Testis (tissue), 3 donors: ENCODE measurements around the gene CYP4F12. TPM values are rescaled to one million over a fixed set of nuclear protein-coding genes. Genes with fewer than 3 reads are reported as not detected.

Experiments
- DNase-seq: peaks from one replicate; pipeline ENCODE4 v3.0.0-alpha.2; 2019
- H3K27ac ChIP-seq, 2 donors: fragments of 200-600 bp; sonication (generic); one replicate each; pipeline ENCODE4 v1.5.1; 2019
- H3K27me3 ChIP-seq: fragments of 200-600 bp; sonication (generic); one replicate; pipeline ENCODE4 v1.5.1; 2019
- H3K36me3 ChIP-seq: fragments of 200-600 bp; sonication (generic); one replicate; pipeline ENCODE4 v1.5.1; 2017; ENCODE audit warnings: low read depth; ENCODE audit errors: missing control alignments
- H3K4me1 ChIP-seq: fragments of 200-600 bp; sonication (generic); one replicate; pipeline ENCODE4 v1.5.1; 2019
- H3K4me3 ChIP-seq, 2 donors: fragments of 200-600 bp; sonication (generic); one replicate each; pipeline ENCODE4 v1.5.1; 2017 to 2019
- H3K9me3 ChIP-seq: fragments of 200-600 bp; sonication (generic); one replicate; pipeline ENCODE4 v1.5.1; 2017
- CTCF ChIP-seq, 3 experiments: fragments of 450-650 bp in 2 of 3; fragments of 200-600 bp in 1 of 3; sonication (generic) in 1 of 3; IDR thresholded peaks; one replicate each; pipeline ENCODE4 v1.5.1; 2016 to 2019; ENCODE audit warnings: antibody characterized with exemption in 3 of 3, mild to moderate bottlenecking in 2 of 3, moderate library complexity in 1 of 3
- POLR2A ChIP-seq: fragments of 450-650 bp; IDR thresholded peaks from one replicate; pipeline ENCODE4 v1.6.1; 2017; ENCODE audit warnings: antibody characterized with exemption, mild to moderate bottlenecking, moderate library complexity
- WGBS, 2 donors: methylation state at CpG; one replicate each; pipeline ENCODE4 v1.1.5; 2018; 5-methylcytosine and 5-hydroxymethylcytosine counted together
- intact Hi-C: fragments of 100-400 bp; cut with DNase I; formaldehyde crosslinking; loops from one replicate; pipeline ENCODE4 v1.15.1; 2023; ENCODE audit warnings: low total_unique reads
- polyA plus RNA-seq: library from polyadenylated mRNA; stranded (reverse); fragments of 350-450 nt; fragmentation: Illumina TruSeq; extraction: RNeasy Lipid Tissue Mini Kit (QIAGEN cat#74804); gene quantifications from one replicate; pipeline ENCODE4 v1.2.3, GENCODE V29; 2014; ENCODE audit warnings: low read depth, low replicate concordance; ENCODE audit not compliant: insufficient read depth
- total RNA-seq, 2 donors: library from RNA; depleted of rRNA; stranded (reverse); fragments of >200 nt; gene quantifications; one replicate each; pipeline ENCODE4 v1.2.3, GENCODE V29; 2016

CYP4F12 gene
- total and polyA plus RNA-seq, 3 donors from 2014 or later: 1.2 to 7.2 (median 4.2) TPM

GRCh38 chr19:15631817-15632216, 41.1 kb upstream of the CYP4F12 start:
- Histone ChIP-seq H3K4me3 (no peak overlapping the region), H3K27ac (no peak overlapping the region), H3K36me3 (no peaks in the 10 kb centered on the region), H3K4me1 (no peaks in the 10 kb centered on the region), H3K9me3 (no peaks in the 10 kb centered on the region), H3K27me3 (no peaks in the 10 kb centered on the region)
- no peak for TF ChIP-seq POLR2A
- peak in 1 of 3 experiments; percentile 11 for TF ChIP-seq CTCF (IDR thresholded peaks at IDR 0.05)
- peak; percentile 43 for DNase-seq
- intact Hi-C loops: loop anchor here (10.0 kb wide), 1 partner anchor 243 kb away; no protein-coding TSS in a partner anchor
- 0 to 1% methylated on average over 7 to 9 of the region's 9 CpGs for WGBS, 2 donors

- Histone ChIP-seq H3K27me3 (no peaks in the 10 kb centered on the region), H3K4me3 (no peak overlapping the region), H3K27ac (no peak overlapping the region), H3K36me3 (no peaks in the 10 kb centered on the region), H3K9me3 (no peaks in the 10 kb centered on the region), H3K4me1 (no peaks in the 10 kb centered on the region)
- no peak for DNase-seq
- intact Hi-C loops: loop anchor here (10.0 kb wide), 1 partner anchor 242 kb away; no protein-coding TSS in a partner anchor
- TF ChIP-seq POLR2A: no peak
- TF ChIP-seq CTCF (IDR thresholded peaks at IDR 0.05): no peak
- 54 to 65% methylated on average over 5 of the region's 5 CpGs for WGBS, 2 donors
These were observed 39.6 kb upstream of the CYP4F12 start for GRCh38 chr19:15633082-15633835.

- Histone ChIP-seq H3K4me3 (no peak overlapping the region), H3K27me3 (no peaks in the 10 kb centered on the region), H3K36me3 (no peaks in the 10 kb centered on the region), H3K9me3 (no peaks in the 10 kb centered on the region), H3K4me1 (no peaks in the 10 kb centered on the region), H3K27ac (no peak overlapping the region)
- no peak for DNase-seq
- TF ChIP-seq CTCF (IDR thresholded peaks at IDR 0.05) (no peak), POLR2A (no peak)
- 72 to 91% methylated on average over 3 of the region's 3 CpGs for WGBS, 2 donors
- intact Hi-C loops: loop anchor here (10.0 kb wide), 1 partner anchor 241 kb away; no protein-coding TSS in a partner anchor
These were observed 38.8 kb upstream of the CYP4F12 start for GRCh38 chr19:15634105-15634504.

- TF ChIP-seq CTCF (IDR thresholded peaks at IDR 0.05) (no peak), POLR2A (no peak)
- WGBS, 2 donors: 66 to 79% methylated on average over 2 of the region's 2 CpGs
- Histone ChIP-seq H3K27me3 (no peaks in the 10 kb centered on the region), H3K9me3 (no peaks in the 10 kb centered on the region), H3K4me1 (peaks cover 1% of the 10 kb centered on the region), H3K36me3 (no peaks in the 10 kb centered on the region), H3K4me3 (no peak overlapping the region), H3K27ac (no peak overlapping the region)
- intact Hi-C loops: loop anchor here (10.0 kb wide), 1 partner anchor 240 kb away; no protein-coding TSS in a partner anchor
- no peak for DNase-seq
These were observed 37.7 kb upstream of the CYP4F12 start for GRCh38 chr19:15635016-15635805.
